Ramos (cell line): Measurements from ENCODE around the gene ADAT3.

Source experiments
- in situ Hi-C: fragments of 300-500 bp; cut with MboI; formaldehyde crosslinking; loops from one replicate; pipeline ENCODE4 v1.14.3; 2022; ENCODE audit warnings: low sequenced_read_pairs; ENCODE audit not compliant: unreplicated experiment

ADAT3 gene

DNA sequence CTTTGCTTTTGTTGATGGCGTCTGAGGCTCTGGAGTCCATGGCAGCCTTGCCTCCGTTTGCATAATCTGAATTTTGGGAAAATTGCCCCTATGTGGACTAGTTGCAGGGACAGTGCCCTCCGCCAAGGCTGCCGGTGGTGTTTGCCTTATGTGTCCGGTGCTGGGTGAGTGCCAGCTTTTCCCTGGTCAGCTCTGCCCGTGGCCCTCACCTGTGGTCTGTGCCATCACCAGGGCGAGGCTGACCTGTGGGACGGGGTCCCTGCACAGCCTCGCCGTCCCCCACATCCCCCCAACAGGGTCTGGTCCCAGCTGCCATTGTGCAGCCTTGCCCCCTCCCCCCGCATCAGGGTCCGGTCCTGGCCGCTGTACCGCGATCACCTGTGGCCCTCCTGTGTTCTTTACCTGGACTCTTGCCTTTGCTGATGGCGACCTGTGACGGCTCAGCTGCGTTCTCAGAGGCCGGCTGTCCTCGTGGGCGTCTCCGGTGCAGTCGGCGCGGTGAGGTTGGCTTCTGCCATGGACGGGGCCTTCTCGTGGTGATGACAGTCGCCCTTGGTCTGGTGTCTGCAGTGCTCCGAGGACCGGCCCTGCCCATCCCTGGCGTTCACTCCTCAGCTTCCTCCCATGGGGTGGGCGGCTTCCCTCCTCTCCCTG, 48.4 kb downstream of the ADAT3 start:
- in situ Hi-C loops = no loop called here

DNA sequence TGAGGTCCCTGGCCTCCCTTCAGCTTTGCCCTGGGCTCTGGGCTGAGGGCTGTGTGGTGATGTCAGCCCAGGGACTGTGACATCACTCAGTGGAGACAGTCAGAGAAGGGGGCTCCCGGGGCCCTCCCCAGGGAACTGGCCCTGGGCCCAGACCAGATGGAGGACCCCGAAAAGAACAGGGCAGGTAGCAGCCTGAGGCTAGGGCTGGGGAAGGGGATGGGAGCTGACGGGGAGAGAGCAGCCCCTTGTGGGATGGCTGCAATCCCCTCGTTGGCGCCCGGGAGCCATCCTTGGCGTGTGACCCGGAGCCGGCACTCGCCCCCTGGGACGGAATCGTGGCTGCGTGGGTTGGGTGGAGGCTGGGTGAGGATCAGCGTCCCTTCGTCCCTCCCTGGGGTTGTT, 49.3 kb downstream of the ADAT3 start:
- in situ Hi-C loops = no loop called here

DNA sequence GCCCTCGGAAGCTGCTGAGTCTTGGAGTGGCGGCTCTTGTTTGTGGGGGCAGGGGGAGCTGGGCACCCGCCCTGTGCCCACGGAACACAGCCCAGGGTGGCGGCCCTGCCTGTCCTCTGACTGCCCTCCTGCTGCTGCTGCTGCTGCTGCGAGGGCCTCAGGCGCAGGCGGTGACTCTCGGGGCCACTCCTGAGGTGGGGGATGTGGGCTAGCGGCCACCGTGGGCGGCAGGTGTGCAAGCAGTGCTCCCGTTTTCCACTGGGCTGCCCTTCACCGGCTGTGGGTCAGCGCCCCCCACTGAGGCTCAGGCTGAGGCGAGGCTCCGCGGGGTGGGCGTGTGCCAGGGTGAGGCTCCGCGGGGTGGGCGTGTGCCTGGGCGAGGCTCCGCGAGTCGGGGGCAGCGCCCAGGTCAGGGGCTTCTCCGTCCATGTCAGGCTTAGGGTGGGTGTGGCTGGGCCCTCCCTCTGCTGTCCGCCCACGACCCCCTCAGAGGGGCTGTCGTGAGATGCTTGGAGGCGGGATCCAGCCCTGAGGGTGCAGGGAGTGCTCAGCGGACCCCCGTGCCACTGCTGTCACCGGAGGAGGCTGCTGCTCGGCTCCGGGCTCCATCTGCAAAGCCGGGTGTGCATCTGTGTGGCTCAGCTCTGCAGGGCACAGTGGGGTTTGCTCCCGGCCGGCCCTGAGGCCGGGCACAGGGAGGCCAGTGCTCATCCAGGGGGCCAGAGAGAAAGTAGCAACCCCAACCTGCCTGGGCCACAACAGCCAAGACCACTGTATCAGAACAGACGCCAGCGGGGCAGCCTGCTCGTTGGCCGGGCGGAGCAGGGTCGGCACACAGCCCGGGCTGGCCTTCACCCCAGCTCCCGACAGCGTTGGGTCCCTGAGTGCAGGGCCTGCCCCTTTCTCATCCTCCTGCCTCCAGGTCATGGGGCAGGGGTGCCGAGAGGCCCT, 50.2 kb downstream of the ADAT3 start:
- in situ Hi-C loops = no loop called here

DNA sequence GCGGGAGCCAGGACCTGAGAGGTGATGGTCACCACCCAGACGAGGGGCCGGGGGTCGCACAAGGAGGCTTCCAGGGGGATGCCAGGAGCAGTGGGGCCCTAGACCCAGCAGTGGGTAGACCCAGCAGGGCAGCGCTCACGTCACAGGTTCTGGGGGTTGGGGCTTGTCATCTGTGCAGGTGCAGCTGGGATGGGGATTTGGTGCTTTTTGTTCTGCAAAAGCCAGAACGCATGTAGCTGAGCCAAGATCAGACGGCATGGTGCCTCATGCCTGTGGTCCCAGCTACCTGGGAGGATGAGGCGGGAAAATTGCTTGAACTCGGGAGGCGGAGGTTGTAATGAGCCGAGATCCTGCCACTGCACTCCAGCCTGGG, 50.9 kb downstream of the ADAT3 start:
- in situ Hi-C loops = no loop called here

DNA sequence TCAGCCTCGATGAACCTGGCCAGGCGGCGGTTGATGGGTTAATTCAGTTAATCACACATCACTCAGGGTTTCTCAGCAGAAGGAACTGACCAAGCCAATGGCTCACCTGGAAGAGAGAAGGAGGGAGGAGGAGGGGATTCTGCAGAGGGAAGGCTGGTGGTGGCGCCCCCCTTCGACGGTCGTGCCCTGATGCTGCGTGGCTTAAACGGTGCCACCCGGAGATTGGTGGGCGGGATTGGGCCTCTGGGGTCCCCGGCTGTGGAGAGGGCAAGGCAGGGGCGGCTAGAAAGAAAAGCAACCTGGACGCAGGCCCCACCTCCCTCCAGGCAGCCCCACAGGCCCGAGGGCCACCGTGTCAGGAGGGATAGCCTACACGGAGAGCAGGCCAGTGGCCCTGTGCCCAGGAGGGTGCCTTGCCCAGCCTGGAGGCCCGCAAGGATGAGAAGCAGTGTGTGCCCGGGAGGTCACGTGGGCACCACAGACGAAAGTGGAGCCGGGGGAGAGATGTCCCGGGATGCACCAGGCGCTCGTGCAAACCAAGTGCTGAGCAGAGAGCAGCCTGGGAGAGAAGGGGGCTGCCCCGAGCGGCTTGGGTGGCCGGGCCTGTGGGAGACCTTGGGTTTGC, 51.8 kb downstream of the ADAT3 start:
- in situ Hi-C loops = no loop called here

DNA sequence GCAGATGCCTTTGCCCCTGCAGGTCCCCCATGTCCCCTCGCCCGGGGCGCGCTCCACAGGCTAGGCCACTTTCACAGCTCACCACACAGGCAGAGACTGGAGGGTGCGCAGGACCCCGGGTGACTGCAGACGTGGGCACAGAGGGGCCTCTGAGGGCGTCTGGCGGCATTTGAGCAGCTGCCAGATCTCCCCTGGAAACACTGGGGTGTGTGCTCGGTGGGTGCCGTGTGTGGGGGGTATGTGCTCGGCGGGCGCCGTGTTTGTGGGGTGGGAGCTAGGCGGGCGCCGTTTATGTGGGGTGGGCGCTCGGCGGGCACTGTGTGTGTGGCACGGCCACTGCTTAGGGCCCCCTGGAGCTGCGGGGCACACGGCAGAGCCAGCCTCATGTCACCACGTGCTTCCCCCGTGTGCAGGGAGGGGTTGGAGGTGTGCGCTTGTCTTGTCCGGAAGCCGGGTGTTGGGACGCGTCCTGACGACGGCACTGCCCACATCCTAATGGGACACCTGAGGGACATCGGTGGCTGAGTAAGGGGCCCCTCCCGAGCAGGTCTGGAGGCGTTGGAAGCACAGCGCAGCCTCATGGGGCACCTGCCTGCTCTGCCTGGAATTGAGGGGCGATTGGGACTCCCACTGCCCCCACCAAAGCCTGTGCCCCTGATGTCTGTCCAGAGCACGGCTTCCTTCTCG, 52.5 kb downstream of the ADAT3 start:
- in situ Hi-C loops = no loop called here

DNA sequence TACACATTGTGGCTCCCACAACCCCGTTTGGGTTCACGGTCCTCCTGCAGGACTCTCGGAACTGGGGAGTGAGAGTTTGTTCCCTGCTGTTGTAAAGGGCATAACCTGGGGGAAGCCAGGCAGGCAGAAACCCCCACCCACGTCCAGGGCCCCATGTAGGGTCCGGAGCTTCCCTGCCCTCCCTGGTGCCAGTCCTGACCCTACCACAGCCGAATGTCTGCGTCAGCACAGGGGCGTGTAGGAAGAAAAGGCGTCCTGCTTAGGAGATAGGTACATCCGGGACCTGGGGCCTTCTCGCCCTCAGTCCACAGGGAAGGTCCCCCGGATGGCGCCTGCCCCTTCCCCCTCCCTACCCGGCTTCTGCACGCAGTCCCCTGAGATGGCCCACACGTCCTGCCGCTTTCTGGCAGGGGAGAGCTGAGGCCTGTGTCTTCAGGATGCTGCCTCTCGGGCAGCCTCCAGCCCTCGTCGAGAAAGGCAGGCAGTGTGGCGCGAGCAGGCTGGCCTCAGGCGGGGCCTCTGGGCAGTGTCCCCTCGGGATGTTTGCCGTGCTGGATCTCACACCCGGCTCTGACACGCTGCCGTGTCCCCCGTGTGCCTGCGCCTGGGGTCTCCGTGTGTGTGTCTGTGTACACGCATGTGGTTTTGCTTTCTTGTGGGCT, 54.9 kb downstream of the ADAT3 start:
- in situ Hi-C loops = no loop called here

DNA sequence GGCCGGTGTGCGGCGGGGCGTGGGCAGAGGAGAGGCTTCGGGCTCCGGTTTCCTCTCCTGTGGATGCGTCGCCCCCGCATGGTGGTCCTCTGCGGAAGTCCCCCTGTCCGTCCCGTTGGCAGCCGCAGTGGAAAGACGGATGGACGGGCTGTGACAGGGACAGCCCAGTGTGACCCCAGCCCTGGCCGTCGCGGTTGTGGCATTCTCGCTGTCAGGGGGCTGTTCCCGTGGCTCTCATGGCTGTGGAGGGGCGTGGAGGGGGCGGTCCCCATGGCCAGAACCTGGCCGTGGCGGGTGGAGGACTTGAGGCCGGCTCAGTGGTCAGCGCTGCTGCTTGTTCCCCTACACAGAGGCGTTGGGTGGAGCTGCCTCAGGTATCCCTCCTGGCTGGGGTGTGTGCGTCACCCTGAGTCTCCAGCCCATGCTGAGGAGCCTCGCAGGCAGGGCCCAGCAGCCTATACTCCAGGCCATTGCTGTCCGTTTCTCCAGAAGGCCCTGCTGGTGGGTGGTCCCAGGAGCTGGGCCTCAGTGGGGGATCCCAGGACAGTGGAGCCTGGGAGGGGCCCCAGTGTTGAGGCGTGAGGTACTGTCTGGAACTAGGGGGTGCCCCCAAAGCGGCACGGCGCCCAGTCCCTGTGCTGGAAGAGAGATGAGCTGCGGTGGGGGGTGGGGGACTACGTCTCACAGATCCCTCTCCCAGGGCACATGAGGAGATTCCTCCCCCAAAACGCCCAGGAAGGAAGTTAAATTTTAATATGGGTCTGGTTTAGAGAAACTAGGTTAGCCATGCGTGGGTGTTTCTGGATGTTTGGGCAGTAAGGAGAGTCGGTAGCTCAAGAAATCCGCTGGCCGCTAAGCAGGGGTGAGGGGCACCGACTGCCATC, 56.0 kb downstream of the ADAT3 start:
- in situ Hi-C loops = no loop called here

DNA sequence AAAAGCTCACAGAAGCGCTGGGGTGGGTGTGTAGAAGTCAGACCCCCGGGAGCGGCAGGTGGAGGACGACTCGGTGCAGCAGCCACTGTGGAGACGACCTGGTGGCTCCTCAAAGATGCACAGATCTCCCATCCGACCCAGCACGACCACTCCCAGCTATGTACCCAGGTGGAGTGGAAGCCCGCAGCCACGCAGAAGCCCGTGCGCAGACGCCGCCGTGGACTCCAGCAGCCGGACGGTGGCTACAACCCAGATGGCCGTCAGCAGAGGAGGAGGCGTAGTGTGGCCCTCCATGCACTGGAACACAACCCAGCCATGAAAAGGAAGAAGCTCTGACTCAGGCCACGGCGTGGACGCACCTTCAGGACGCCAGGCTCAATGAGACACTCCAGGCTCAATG, 57.5 kb downstream of the ADAT3 start:
- in situ Hi-C loops = no loop called here
